Measurements from ENCODE around the gene EPHB2.

Gene EPHB2

GRCh38 chr1:22804969-22805671 is 94.5 kb downstream of the EPHB2 start:
- no peak for DNase-seq

DNA sequence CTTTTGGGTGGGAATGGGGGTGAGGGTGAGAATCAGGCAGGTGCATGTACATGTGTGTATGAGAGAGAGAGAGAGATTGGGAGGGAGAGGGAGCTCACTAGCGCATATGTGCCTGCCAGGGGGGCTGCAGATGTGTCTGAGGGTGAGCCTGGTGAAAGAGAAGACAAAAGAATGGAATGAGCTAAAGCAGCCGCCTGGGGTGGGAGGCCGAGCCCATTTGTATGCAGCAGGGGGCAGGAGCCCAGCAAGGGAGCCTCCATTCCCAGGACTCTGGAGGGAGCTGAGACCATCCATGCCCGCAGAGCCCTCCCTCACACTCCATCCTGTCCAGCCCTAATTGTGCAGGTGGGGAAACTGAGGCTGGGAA is 95.0 kb downstream of the EPHB2 start:
- peak; percentile 14 for DNase-seq

DNA sequence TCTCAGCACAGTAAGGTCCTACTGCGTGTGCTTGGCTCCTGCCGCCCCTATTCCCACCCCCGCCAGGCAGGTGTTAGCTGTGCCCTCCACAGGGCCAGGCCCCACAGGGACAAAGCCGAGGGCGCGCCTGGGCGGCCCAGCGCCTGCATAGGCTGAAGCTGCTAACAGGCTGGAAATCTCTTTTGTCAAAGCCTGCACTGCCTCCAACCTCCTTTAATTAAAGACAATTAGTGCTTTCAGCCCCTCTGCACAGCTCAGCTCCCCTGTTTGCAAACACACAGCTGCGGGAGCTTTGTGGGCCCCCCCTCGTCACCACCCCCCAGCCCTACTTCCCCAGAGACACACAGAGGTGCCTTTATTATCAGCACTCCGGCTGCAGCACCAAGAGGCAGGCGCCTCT is 95.9 kb downstream of the EPHB2 start:
- peak; percentile 74 for DNase-seq

DNA sequence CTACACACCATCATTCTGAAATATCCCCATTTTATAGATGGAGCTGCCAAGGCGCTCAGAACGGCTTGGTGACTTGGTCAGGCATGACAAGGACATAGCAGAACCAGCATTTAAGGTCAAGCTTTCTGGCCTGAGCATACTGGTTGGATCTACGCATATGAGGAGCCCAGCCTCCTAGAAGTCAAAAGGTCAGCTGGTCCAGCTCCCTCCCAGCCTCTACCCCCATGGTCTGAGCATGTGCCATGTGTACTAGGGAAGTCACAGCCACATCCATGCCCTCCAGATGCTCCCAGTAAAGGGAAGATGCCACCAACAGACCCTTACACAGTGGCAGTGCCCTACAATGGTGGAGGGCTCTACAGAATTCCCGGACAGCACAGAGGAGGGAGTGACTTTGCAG is 96.7 kb downstream of the EPHB2 start:
- DNase-seq = no peak

GRCh38 chr1:22808186-22808675 is 97.6 kb downstream of the EPHB2 start:
- DNase-seq = no peak

DNA sequence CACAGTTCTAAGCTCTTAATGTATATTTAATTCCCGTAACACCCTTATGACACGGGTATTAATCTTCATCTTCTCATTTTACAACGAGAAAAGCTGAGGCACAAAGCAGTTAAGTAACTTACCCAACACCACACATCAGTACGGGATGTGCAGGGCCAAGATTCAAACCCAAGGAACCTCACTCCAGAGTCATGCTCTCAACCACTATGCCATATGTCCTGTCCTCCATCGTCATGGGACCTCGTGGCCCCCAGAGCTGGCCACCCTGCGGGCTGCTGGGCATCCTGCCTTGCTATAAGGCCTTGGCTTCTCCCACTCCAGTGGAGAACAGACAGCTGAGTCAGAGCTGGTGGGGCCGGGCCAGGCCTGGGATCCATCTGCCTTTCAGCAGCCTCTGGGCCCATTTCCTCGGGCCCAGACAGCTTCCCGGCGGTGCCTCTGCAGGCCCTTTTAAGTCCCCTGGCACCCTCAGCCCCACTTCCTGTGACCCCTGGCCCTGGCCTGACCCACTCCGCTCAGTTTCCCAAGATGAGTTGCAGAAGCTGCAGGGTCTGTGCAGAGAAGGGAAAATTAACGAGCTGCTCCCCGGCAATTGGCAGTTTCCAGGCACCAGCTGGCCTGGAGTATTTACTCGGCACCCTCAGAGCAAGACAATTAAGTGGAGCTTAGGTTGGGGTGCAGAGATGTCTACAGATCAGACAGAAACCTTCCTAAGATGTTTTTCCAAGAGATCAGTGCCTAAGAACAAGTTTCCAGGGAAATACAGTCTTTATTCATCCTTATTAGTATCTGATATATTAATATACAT is 98.2 kb downstream of the EPHB2 start:
- DNase-seq = peak; percentile 47

GRCh38 chr1:22809783-22810182 is 99.1 kb downstream of the EPHB2 start:
- no peak for DNase-seq

DNA sequence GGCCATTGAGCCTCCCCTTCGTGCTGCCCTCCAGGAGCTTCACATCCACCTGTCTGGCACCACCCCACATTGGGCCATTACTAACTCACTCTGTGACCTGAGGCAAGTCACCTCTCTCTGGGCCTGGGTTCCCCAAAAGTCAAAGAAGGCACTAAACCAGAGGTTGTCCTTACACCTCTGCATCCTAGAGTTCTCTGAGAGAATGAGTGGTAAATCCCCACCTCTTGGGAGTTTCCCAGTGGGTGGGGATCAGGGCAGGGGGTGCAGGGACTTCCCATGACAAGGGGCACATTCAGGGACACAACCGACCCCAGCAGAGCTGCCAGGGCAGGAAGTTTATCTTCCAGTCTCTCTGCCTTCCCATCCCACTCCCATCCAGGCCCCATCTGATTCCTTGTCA is 99.7 kb downstream of the EPHB2 start:
- DNase-seq = no peak

GRCh38 chr1:22812092-22812880 is 101.6 kb downstream of the EPHB2 start:
- no peak for DNase-seq

- no peak for DNase-seq
These were observed 102.6 kb downstream of the EPHB2 start for GRCh38 chr1:22812993-22813790.

- DNase-seq = no peak
These were observed 103.8 kb downstream of the EPHB2 start for GRCh38 chr1:22814176-22815042.

- no peak for DNase-seq
These were observed 104.4 kb downstream of the EPHB2 start for GRCh38 chr1:22815043-22815365.

GRCh38 chr1:22815421-22816066 is 104.9 kb downstream of the EPHB2 start:
- no peak for DNase-seq

DNA sequence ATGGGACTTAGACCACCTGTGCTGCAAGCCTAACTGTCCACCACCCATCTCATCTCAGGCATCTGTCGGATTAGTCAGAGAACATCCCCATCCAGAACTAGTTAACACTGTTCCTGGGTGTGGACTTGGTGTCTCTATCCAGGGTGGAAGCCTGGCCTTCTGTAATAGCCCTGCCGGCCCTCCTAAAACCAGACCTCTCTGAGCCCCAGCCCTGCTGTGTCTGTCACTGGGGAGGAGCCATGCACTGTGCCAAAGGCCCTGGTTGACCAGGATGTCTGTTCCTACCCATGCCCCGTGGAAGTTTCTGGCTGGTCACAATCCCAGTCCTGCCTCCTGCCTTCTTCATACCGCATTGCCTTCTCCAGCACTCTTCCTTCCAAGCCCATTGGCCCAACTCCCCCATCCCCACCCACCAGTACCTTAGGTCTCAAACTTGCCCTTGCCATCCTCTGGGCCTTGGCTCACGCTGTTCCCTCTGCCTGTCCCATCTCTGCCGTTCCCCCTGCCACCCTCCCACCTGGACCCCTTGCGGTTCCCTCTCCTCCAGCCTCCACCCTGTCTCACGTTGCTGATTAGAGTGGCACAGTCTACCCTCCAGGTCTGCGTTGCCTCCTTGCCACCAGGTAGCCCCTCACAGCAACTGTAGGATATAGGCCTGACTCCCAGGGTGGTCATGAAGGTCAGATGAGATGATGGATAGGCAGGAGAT is 105.6 kb downstream of the EPHB2 start:
- no peak for DNase-seq

GRCh38 chr1:22816803-22817202 is 106.2 kb downstream of the EPHB2 start:
- DNase-seq = no peak

DNA sequence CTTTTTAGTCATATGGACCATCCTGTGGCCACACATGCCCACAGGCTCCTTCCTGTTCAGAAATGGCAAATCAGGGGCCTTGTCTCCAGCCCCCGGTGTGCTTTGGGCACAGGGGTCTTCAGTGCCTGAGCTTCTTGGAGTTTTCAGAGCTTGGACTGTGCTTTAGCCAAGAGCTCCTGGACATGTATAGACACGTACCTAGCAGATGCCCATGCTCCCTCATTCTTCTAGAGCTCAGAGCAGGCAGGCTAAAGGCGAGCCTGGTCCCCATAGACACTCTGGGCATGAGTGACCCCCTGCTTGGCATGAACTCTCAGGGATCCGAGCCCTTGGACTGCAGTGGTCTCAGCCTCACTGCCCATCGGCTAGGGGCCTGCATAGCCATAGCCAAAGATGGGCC is 106.8 kb downstream of the EPHB2 start:
- no peak for DNase-seq

DNA sequence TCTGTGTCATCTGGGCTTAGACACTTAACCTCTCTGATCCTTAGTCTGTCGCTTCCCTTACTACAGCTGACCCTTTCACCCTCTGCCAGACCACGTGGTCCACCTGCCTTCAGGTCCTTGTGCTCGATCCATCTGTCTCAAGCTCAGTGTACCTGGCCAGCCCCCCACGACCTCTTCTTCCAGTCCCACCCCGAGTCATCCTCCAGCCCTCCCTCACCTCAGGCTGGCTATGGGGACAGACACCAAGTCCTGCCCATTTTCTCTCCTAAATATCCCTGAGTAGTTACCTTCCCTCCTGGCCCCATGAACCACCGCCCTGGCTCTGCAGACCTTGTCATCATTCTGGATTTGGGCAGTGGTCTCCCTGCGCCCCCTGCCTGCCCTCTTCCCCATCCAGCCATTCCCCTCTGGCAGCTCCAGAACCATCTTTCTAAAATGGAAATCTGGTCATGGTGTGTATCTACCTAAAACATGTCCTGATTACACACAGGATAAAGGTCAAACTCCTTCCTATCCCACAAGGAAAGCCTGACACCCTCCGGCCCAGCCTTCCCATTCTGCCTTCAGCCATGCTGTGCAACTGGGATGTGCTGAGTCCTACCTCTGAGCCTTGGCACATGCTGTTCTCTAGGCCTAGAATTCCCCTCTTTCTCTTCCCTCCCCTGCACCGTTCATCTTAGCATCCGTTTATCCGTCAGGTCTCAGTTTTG is 107.6 kb downstream of the EPHB2 start:
- no peak for DNase-seq

DNA sequence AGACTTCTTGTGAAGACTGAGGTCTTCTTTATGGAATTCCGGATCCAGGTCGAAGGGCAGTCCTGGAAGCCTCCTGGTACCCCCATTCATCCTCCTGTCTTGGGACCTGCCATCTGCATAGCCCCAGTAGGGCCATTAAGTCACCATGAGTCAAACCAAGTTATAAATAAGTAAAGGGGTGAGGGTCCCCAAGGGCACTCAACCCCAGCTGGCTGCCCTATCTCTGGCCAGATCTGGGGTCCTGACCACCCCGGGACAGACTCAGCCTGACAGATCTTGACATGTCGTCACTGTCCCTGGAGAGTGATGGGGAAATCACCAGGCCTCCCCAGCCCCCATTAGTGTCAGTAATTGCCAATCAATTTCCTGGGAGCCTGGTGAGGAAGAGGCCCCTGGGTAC is 108.7 kb downstream of the EPHB2 start:
- no peak for DNase-seq

- no peak for DNase-seq
These were observed 110.4 kb downstream of the EPHB2 start for GRCh38 chr1:22821027-22821426.

DNA sequence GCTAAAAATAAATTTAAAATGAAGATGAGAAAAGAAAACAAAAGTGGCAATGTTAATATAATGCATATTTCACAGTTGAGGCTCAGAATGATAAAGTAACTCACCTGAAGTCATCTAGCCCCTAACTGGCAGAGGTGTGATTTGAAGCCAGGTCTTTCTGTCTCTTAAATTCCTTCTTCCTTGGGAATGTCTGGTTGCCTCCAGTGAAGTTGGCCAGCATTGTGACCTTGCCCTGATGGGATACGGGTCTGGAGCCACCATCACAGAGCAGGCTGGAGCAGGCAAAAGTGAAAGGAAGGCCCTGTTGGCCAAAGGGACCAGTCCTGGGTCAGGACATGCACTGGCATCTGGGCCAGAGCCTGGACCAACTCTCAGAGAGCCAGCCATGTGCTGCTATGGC is 111.7 kb downstream of the EPHB2 start:
- no peak for DNase-seq

Data from NCI-H2171 treated with DMSO at 0.1 percent for 48 hours (cell line).